Measurements from ENCODE around the gene TLCD3B. TPM values are rescaled to one million over a fixed set of nuclear protein-coding genes. Genes with fewer than 3 reads are reported as not detected.
"Not testable (repeated sequence)": the region's sequence is repeated elsewhere in the genome, so short reads cannot be mapped to it uniquely, and the experiment has no call there.

The TLCD3B gene
- total and polyA plus RNA-seq, 2 of the 4 experiments (the other 2 are of a cell fraction): 0.19 TPM; not detected in 1

- no peak overlapping the region for H3K18ac ChIP-seq (ENCODE audit: low read depth, low read length)
- H3K9ac ChIP-seq (ENCODE audit: low read depth, low read length): no peak overlapping the region
- H3K9me3 ChIP-seq (ENCODE audit: control insufficient read depth, insufficient read depth, low read length): no peaks in the 10 kb centered on the region
- H2AFZ ChIP-seq (replicated peaks; ENCODE audit: low read length, poor library complexity): no peak overlapping the region
- no peak overlapping the region for H3K56ac ChIP-seq (ENCODE audit: extremely low read depth, insufficient read depth, low read length)
- no peak overlapping the region for H3K14ac ChIP-seq (replicated peaks; ENCODE audit: low read depth, low read length)
- no peak overlapping the region for H4K5ac ChIP-seq (ENCODE audit: low read depth, low read length)
- in situ Hi-C loops (cut with MboI; ENCODE audit: low sequenced_read_pairs) (no loop called here), dilution Hi-C loops (cut with HindIII; ENCODE audit: low sequenced_read_pairs, unreplicated experiment) (no loop called here), intact Hi-C loops (cut with micrococcal nuclease) (no loop called here)
- no peak overlapping the region for H3K4me3 ChIP-seq (ENCODE audit: insufficient read depth, low read depth, low read length)
- no peak overlapping the region for H2BK20ac ChIP-seq (ENCODE audit: low read depth, low read length)
- no peak overlapping the region for H2AK9ac ChIP-seq (replicated peaks; ENCODE audit: low read depth, low read length, poor library complexity)
- H3K4ac ChIP-seq (ENCODE audit: low read depth, low read length): no peak overlapping the region
- H3K4me1 ChIP-seq (ENCODE audit: control insufficient read depth, insufficient read depth, low read length): no peaks in the 10 kb centered on the region
- no CpG with 5 or more reads among the region's 5 CpGs for WGBS, 2 experiments (ENCODE audit: extremely low coverage in 2 of 2, insufficient read length in 1 of 2)
- H4K8ac ChIP-seq (ENCODE audit: low read depth in 2 of 2, low read length in 2 of 2): no peak overlapping the region
- ATAC-seq (ENCODE audit: low read depth) (peak; percentile 63), DNase-seq (peak; percentile 46)
- H3K23ac ChIP-seq (ENCODE audit: low read depth, low read length): no peak overlapping the region
- peaks cover 8% of the 10 kb centered on the region for H3K27me3 ChIP-seq (ENCODE audit: control insufficient read depth, insufficient read depth, low read length)
- BruUV-seq (replicated peaks): no TSS peak
- no peak overlapping the region for H2BK5ac ChIP-seq (ENCODE audit: low read depth, low read length, poor library complexity, severe bottlenecking)
- no peaks in the 10 kb centered on the region for H4K20me1 ChIP-seq (ENCODE audit: insufficient read depth, low read length)
- no peak overlapping the region for H2BK15ac ChIP-seq (ENCODE audit: low read depth, low read length)
- POLR2A ChIA-PET (ENCODE audit: unreplicated experiment): no interaction called here
- CTCF ChIA-PET: interaction anchor here (1.4 kb wide), 1 partner anchor 10 kb away, joined by 6 read pairs; no protein-coding TSS in a partner anchor
- no peak overlapping the region for H3K4me2 ChIP-seq (ENCODE audit: low read depth, low read length)
- H2BK120ac ChIP-seq (ENCODE audit: low read depth, low read length): no peak overlapping the region
- peaks cover 6% of the 10 kb centered on the region for H3K9me1 ChIP-seq (ENCODE audit: insufficient read depth, low read length)
- no peaks in the 10 kb centered on the region for H3K79me1 ChIP-seq (ENCODE audit: low read depth in 1 of 2, low read length in 2 of 2)
- TF ChIP-seq BHLHE40 (IDR thresholded peaks at IDR 0.05; ENCODE audit: low read depth, low read length): no peak
- TF ChIP-seq SMC3 (IDR thresholded peaks at IDR 0.05; ENCODE audit: low read depth, low read length): peak; percentile 44
- peak; percentile 66 for TF ChIP-seq RAD21 (IDR thresholded peaks at IDR 0.05; ENCODE audit: low read length)
- TF ChIP-seq CTCF (conservative IDR thresholded peaks at IDR 0.05; ENCODE audit: low read depth, low read length): peak; percentile 61
- H2AK5ac ChIP-seq (ENCODE audit: low read depth, low read length): no peak overlapping the region
- H4K91ac ChIP-seq (ENCODE audit: insufficient read depth, low read depth, low read length): no peak overlapping the region
- no peak overlapping the region for H3K27ac ChIP-seq (ENCODE audit: insufficient read depth, low read length)
- H3K36me3 ChIP-seq (ENCODE audit: control insufficient read depth, insufficient read depth, low read length): no peaks in the 10 kb centered on the region
Observed at GRCh38 chr16:30041841-30042240, 10.8 kb upstream of the TLCD3B start.

GRCh38 chr16:30040690-30041089, 9.6 kb upstream of the TLCD3B start:
- CTCF ChIA-PET: interaction anchor here (1.4 kb wide), 1 partner anchor 9 kb away, joined by 6 read pairs; no protein-coding TSS in a partner anchor
- H2AFZ ChIP-seq (replicated peaks; ENCODE audit: low read length, poor library complexity); H3K18ac ChIP-seq (ENCODE audit: low read depth, low read length); H2AK5ac ChIP-seq (ENCODE audit: low read depth, low read length); H3K4me2 ChIP-seq (ENCODE audit: low read depth, low read length); H3K79me1 ChIP-seq (ENCODE audit: low read depth in 1 of 2, low read length in 2 of 2); H3K27ac ChIP-seq (ENCODE audit: insufficient read depth, low read length); H4K91ac ChIP-seq (ENCODE audit: insufficient read depth, low read depth, low read length); DNase-seq; H3K23ac ChIP-seq (ENCODE audit: low read depth, low read length); H3K9me3 ChIP-seq (ENCODE audit: control insufficient read depth, insufficient read depth, low read length); BruUV-seq (replicated peaks); H3K4ac ChIP-seq (ENCODE audit: low read depth, low read length); H3K4me3 ChIP-seq (ENCODE audit: insufficient read depth, low read depth, low read length); dilution Hi-C loops (cut with HindIII; ENCODE audit: low sequenced_read_pairs, unreplicated experiment); intact Hi-C loops (cut with micrococcal nuclease); POLR2A ChIA-PET (ENCODE audit: unreplicated experiment); H2BK15ac ChIP-seq (ENCODE audit: low read depth, low read length); H3K9ac ChIP-seq (ENCODE audit: low read depth, low read length); H3K14ac ChIP-seq (replicated peaks; ENCODE audit: low read depth, low read length); H3K36me3 ChIP-seq (ENCODE audit: control insufficient read depth, insufficient read depth, low read length); H4K8ac ChIP-seq (ENCODE audit: low read depth in 2 of 2, low read length in 2 of 2); H3K56ac ChIP-seq (ENCODE audit: extremely low read depth, insufficient read depth, low read length); H2AK9ac ChIP-seq (replicated peaks; ENCODE audit: low read depth, low read length, poor library complexity); in situ Hi-C loops (cut with MboI; ENCODE audit: low sequenced_read_pairs); H3K4me1 ChIP-seq (ENCODE audit: control insufficient read depth, insufficient read depth, low read length); H3K9me1 ChIP-seq (ENCODE audit: insufficient read depth, low read length); H2BK120ac ChIP-seq (ENCODE audit: low read depth, low read length); H2BK5ac ChIP-seq (ENCODE audit: low read depth, low read length, poor library complexity, severe bottlenecking); H3K27me3 ChIP-seq (ENCODE audit: control insufficient read depth, insufficient read depth, low read length); ATAC-seq (ENCODE audit: low read depth); H4K5ac ChIP-seq (ENCODE audit: low read depth, low read length); H2BK20ac ChIP-seq (ENCODE audit: low read depth, low read length); H4K20me1 ChIP-seq (ENCODE audit: insufficient read depth, low read length): not testable (repeated sequence)
- WGBS, 2 experiments (ENCODE audit: extremely low coverage in 2 of 2, insufficient read length in 1 of 2): no CpG with 5 or more reads among the region's 5 CpGs
